H1 (cell line): ENCODE measurements around the gene ESYT2. TPM values are rescaled to one million over a fixed set of nuclear protein-coding genes. Genes with fewer than 3 reads are reported as not detected.

Source experiments
- polyA plus RNA-seq, 7 experiments: library from polyadenylated mRNA; depleted of rRNA in 3 of 7; stranded (reverse) in 5 of 7; unstranded in 2 of 7; fragments of >200 nt in 5 of 7; fragments of 200-250 nt in 2 of 7; gene quantifications; 1 replicate in 5 of 7; 2 replicates in 1 of 7; 4 replicates in 1 of 7; pipeline versions ENCODE4 v1.2.1 to v1.2.3, GENCODE V29; 2011 to 2013; ENCODE audit warnings: missing spikeins in 2 of 7, mixed read lengths in 2 of 7
- total RNA-seq: library from RNA; stranded (reverse); fragmentation: NEBNext Ultra II Directional; extraction: Animal tissue kit (Norgen Biotek cat#: 25700); gene quantifications from 2 replicates; pipeline ENCODE4 v1.2.1, GENCODE V29; 2021

The ESYT2 gene
- total and polyA plus RNA-seq, 2 of the 8 experiments (the other 6 are each of a cell fraction or from before 2014, with no cell fraction given): 27.0 to 37.5 TPM

Other genes with a start within 250 kb of the ESYT2 start
- 3.6 and 4.5 TPM in 2 replicates for gene PTPRN2, start 241.7 kb downstream of the ESYT2 start, total RNA-seq
- 2.6 and 4.9 TPM in 2 replicates for gene PTPRN2, start 241.7 kb downstream of the ESYT2 start, polyA plus RNA-seq (2011; rRNA removed)
- gene NCAPG2, start 124.7 kb downstream of the ESYT2 start, total RNA-seq: 119 and 125 TPM in 2 replicates
- 49.9 and 50.1 TPM in 2 replicates for gene NCAPG2, start 124.7 kb downstream of the ESYT2 start, polyA plus RNA-seq (2011; rRNA removed)
- 13.1 and 15.9 TPM in 2 replicates for gene DYNC2I1, start 27.0 kb upstream of the ESYT2 start, total RNA-seq
- 28.6 and 29.2 TPM in 2 replicates for gene DYNC2I1, start 27.0 kb upstream of the ESYT2 start, polyA plus RNA-seq (2011; rRNA removed)